WTC11 (cell line): ENCODE results near the gene AGBL1. TPM values are rescaled to one million over a fixed set of nuclear protein-coding genes. Genes with fewer than 3 reads are reported as not detected.

Experiments
- ATAC-seq: fragments of 200-7000 bp; cut with Tn5 transposase; 2 replicates; pipeline ENCODE4 v1.10.0; 2021; ENCODE audit warnings: mild to moderate bottlenecking, moderate library complexity
- CTCF ChIA-PET: fragments of 300-600 bp; sonication (Branson Sonifier 250); formaldehyde crosslinking; loops from one replicate; lab custom pipeline; 2021; ENCODE audit warnings: antibody characterized with exemption; lab: Charles Lee
- POLR2A ChIA-PET: fragments of 350-600 bp; sonication (Branson Sonifier 250); formaldehyde crosslinking; loops from one replicate; lab custom pipeline; 2021; ENCODE audit warnings: antibody characterized with exemption; lab: Charles Lee
- DNase-seq: peaks from one replicate; pipeline ENCODE4 v3.0.0; 2021; ENCODE audit warnings: low spot score
- H3K27ac Mint-ChIP-seq: 2 replicates; pipeline ENCODE4 v1.8.0; 2021; ENCODE audit warnings: mixed read lengths
- H3K27me3 Mint-ChIP-seq: 2 replicates; pipeline ENCODE4 v1.8.0; 2021; ENCODE audit warnings: low read depth, mild to moderate bottlenecking, moderate library complexity, mixed read lengths
- H3K36me3 Mint-ChIP-seq: 2 replicates; pipeline ENCODE4 v1.8.0; 2021; ENCODE audit warnings: mixed read lengths
- H3K4me1 Mint-ChIP-seq: 2 replicates; pipeline ENCODE4 v1.8.0; 2022; ENCODE audit warnings: mixed read lengths
- H3K4me3 Mint-ChIP-seq: 2 replicates; pipeline ENCODE4 v1.8.0; 2021; ENCODE audit warnings: mild to moderate bottlenecking, moderate library complexity, mixed read lengths
- H3K9me3 Mint-ChIP-seq: 2 replicates; pipeline ENCODE4 v1.8.0; 2021; ENCODE audit warnings: mixed read lengths
- FOXJ3 ChIP-seq: sonication (generic); formaldehyde crosslinking; IDR thresholded peaks from 2 replicates; pipeline ENCODE4 v1.9.0; 2021; ENCODE audit warnings: missing genetic modification reagents, mild to moderate bottlenecking, borderline replicate concordance
- NR2C2 ChIP-seq: sonication (generic); formaldehyde crosslinking; IDR thresholded peaks from 2 replicates; pipeline ENCODE4 v1.8.0; 2022; ENCODE audit warnings: mild to moderate bottlenecking, missing genetic modification reagents
- OVOL2 ChIP-seq: fragments of 250-450 bp; sonication (Bioruptor Pico); IDR thresholded peaks from 2 replicates; pipeline ENCODE4 v1.9.0; 2021; ENCODE audit warnings: mild to moderate bottlenecking, borderline replicate concordance
- PRRX2 ChIP-seq: fragments of 250-450 bp; sonication (Bioruptor Pico); IDR thresholded peaks from 2 replicates; pipeline ENCODE4 v1.8.0; 2021; ENCODE audit warnings: mild to moderate bottlenecking
- SMAD4 ChIP-seq: sonication (generic); formaldehyde crosslinking; IDR thresholded peaks from 2 replicates; pipeline ENCODE4 v1.8.0; 2022; ENCODE audit warnings: mild to moderate bottlenecking, missing genetic modification reagents
- STAT6 ChIP-seq: sonication (generic); formaldehyde crosslinking; conservative IDR thresholded peaks from 2 replicates; pipeline ENCODE4 v1.8.1; 2023; ENCODE audit warnings: mild to moderate bottlenecking, low read depth, missing genetic modification reagents, moderate library complexity
- TCF7 ChIP-seq: sonication (generic); formaldehyde crosslinking; IDR thresholded peaks from 2 replicates; pipeline ENCODE4 v1.8.0; 2022; ENCODE audit warnings: mild to moderate bottlenecking, low read depth, missing genetic modification reagents, moderate library complexity
- USF2 ChIP-seq: sonication (generic); formaldehyde crosslinking; IDR thresholded peaks from 2 replicates; pipeline ENCODE4 v1.8.1; 2023; ENCODE audit warnings: mild to moderate bottlenecking, missing genetic modification reagents, moderate library complexity
- ZNF219 ChIP-seq: sonication (generic); formaldehyde crosslinking; IDR thresholded peaks from 2 replicates; pipeline ENCODE4 v1.8.0; 2023; ENCODE audit warnings: missing genetic modification reagents, mild to moderate bottlenecking, borderline replicate concordance
- ZNF425 ChIP-seq: fragments of 250-450 bp; sonication (Bioruptor Pico); conservative IDR thresholded peaks from 2 replicates; pipeline ENCODE4 v1.9.0; 2021; ENCODE audit warnings: mild to moderate bottlenecking
- ZNF671 ChIP-seq: fragments of 250-450 bp; sonication (Bioruptor Pico); IDR thresholded peaks from 2 replicates; pipeline ENCODE4 v1.8.0; 2021; ENCODE audit warnings: mild to moderate bottlenecking
- total RNA-seq: library from RNA; stranded (reverse); gene quantifications from 3 replicates; pipeline ENCODE4 v1.2.3, GENCODE V29; 2021
- TF ChIP-seq, protein P1 (sequence below): sonication (generic); formaldehyde crosslinking; IDR thresholded peaks from 2 replicates; pipeline ENCODE4 v1.8.0; 2022; ENCODE audit warnings: mild to moderate bottlenecking, missing genetic modification reagents
- TF ChIP-seq, protein P2 (sequence below): sonication (generic); formaldehyde crosslinking; IDR thresholded peaks from 2 replicates; pipeline ENCODE4 v1.8.1; 2022; ENCODE audit warnings: missing genetic modification reagents, borderline replicate concordance
- TF ChIP-seq, protein P3 (sequence below): fragments of 250-450 bp; sonication (Bioruptor Pico); IDR thresholded peaks from 2 replicates; pipeline ENCODE4 v1.8.0; 2021; ENCODE audit warnings: mild to moderate bottlenecking
- TF ChIP-seq, protein P4 (sequence below): sonication (generic); formaldehyde crosslinking; IDR thresholded peaks from 2 replicates; pipeline ENCODE4 v1.8.1; 2023; ENCODE audit warnings: mild to moderate bottlenecking, missing genetic modification reagents, moderate library complexity
- TF ChIP-seq, protein P5 (sequence below): sonication (generic); formaldehyde crosslinking; IDR thresholded peaks from 2 replicates; pipeline ENCODE4 v1.8.0; 2023; ENCODE audit warnings: missing genetic modification reagents, mild to moderate bottlenecking, borderline replicate concordance

Gene AGBL1
- total RNA-seq, 1 experiment from 2014 or later: not detected

- TF ChIP-seq STAT6 (CRISPR knock-in tag): no peak
- TF ChIP-seq, protein P1, sequence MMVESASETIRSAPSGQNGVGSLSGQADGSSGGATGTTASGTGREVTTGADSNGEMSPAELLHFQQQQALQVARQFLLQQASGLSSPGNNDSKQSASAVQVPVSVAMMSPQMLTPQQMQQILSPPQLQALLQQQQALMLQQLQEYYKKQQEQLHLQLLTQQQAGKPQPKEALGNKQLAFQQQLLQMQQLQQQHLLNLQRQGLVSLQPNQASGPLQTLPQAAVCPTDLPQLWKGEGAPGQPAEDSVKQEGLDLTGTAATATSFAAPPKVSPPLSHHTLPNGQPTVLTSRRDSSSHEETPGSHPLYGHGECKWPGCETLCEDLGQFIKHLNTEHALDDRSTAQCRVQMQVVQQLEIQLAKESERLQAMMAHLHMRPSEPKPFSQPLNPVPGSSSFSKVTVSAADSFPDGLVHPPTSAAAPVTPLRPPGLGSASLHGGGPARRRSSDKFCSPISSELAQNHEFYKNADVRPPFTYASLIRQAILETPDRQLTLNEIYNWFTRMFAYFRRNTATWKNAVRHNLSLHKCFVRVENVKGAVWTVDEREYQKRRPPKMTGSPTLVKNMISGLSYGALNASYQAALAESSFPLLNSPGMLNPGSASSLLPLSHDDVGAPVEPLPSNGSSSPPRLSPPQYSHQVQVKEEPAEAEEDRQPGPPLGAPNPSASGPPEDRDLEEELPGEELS (CRISPR knock-in tag): no peak
- TF ChIP-seq NR2C2 (CRISPR knock-in tag): no peak
- no peak for TF ChIP-seq PRRX2 (CRISPR knock-in tag)
- TF ChIP-seq, protein P2, sequence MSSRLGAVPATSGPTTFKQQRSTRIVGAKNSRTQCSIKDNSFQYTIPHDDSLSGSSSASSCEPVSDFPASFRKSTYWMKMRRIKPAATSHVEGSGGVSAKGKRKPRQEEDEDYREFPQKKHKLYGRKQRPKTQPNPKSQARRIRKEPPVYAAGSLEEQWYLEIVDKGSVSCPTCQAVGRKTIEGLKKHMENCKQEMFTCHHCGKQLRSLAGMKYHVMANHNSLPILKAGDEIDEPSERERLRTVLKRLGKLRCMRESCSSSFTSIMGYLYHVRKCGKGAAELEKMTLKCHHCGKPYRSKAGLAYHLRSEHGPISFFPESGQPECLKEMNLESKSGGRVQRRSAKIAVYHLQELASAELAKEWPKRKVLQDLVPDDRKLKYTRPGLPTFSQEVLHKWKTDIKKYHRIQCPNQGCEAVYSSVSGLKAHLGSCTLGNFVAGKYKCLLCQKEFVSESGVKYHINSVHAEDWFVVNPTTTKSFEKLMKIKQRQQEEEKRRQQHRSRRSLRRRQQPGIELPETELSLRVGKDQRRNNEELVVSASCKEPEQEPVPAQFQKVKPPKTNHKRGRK: no peak
- TF ChIP-seq OVOL2: no peak
- TF ChIP-seq ZNF219: no peak
- no peak for TF ChIP-seq SMAD4 (CRISPR knock-in tag)
- TF ChIP-seq TCF7 (CRISPR knock-in tag): no peak
- TF ChIP-seq, protein P3, sequence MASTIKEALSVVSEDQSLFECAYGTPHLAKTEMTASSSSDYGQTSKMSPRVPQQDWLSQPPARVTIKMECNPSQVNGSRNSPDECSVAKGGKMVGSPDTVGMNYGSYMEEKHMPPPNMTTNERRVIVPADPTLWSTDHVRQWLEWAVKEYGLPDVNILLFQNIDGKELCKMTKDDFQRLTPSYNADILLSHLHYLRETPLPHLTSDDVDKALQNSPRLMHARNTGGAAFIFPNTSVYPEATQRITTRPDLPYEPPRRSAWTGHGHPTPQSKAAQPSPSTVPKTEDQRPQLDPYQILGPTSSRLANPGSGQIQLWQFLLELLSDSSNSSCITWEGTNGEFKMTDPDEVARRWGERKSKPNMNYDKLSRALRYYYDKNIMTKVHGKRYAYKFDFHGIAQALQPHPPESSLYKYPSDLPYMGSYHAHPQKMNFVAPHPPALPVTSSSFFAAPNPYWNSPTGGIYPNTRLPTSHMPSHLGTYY (CRISPR knock-in tag): no peak
- TF ChIP-seq USF2 (CRISPR knock-in tag): no peak
- TF ChIP-seq, protein P4, sequence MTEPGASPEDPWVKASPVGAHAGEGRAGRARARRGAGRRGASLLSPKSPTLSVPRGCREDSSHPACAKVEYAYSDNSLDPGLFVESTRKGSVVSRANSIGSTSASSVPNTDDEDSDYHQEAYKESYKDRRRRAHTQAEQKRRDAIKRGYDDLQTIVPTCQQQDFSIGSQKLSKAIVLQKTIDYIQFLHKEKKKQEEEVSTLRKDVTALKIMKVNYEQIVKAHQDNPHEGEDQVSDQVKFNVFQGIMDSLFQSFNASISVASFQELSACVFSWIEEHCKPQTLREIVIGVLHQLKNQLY (CRISPR knock-in tag): no peak
- TF ChIP-seq, protein P5, sequence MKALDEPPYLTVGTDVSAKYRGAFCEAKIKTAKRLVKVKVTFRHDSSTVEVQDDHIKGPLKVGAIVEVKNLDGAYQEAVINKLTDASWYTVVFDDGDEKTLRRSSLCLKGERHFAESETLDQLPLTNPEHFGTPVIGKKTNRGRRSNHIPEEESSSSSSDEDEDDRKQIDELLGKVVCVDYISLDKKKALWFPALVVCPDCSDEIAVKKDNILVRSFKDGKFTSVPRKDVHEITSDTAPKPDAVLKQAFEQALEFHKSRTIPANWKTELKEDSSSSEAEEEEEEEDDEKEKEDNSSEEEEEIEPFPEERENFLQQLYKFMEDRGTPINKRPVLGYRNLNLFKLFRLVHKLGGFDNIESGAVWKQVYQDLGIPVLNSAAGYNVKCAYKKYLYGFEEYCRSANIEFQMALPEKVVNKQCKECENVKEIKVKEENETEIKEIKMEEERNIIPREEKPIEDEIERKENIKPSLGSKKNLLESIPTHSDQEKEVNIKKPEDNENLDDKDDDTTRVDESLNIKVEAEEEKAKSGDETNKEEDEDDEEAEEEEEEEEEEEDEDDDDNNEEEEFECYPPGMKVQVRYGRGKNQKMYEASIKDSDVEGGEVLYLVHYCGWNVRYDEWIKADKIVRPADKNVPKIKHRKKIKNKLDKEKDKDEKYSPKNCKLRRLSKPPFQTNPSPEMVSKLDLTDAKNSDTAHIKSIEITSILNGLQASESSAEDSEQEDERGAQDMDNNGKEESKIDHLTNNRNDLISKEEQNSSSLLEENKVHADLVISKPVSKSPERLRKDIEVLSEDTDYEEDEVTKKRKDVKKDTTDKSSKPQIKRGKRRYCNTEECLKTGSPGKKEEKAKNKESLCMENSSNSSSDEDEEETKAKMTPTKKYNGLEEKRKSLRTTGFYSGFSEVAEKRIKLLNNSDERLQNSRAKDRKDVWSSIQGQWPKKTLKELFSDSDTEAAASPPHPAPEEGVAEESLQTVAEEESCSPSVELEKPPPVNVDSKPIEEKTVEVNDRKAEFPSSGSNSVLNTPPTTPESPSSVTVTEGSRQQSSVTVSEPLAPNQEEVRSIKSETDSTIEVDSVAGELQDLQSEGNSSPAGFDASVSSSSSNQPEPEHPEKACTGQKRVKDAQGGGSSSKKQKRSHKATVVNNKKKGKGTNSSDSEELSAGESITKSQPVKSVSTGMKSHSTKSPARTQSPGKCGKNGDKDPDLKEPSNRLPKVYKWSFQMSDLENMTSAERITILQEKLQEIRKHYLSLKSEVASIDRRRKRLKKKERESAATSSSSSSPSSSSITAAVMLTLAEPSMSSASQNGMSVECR: no peak
- TF ChIP-seq ZNF425: no peak
- TF ChIP-seq FOXJ3 (CRISPR knock-in tag): no peak
- TF ChIP-seq ZNF671 (CRISPR knock-in tag): no peak
- Mint-ChIP-seq H3K4me3 (no peak overlapping the region), H3K9me3 (peaks cover 4% of the 10 kb centered on the region; the same call in 1 of the 2 replicates), H3K27ac (no peak overlapping the region), H3K36me3 (no peaks in the 10 kb centered on the region), H3K27me3 (no peaks in the 10 kb centered on the region; the same call in none of the 2 replicates), H3K4me1 (peaks cover 19% of the 10 kb centered on the region)
- ChIA-PET CTCF (no interaction called here), POLR2A (no interaction called here)
- ATAC-seq (no peak), DNase-seq (no peak)
Measured at GRCh38 chr15:86073281-86073680, 6.4 kb upstream of the AGBL1 start.
